Measurements from ENCODE around the gene LCP1. TPM values are rescaled to one million over a fixed set of nuclear protein-coding genes. Genes with fewer than 3 reads are reported as not detected.

LCP1 gene
- total RNA-seq, 4 donors from 2014 or later: 11.9 to 54.7 (median 16.6) TPM

GRCh38 chr13:46137627-46138317 is 44.2 kb downstream of the LCP1 start:
- TF ChIP-seq EP300 (IDR thresholded peaks at IDR 0.05) (no peak), POLR2A (IDR thresholded peaks at IDR 0.05; ENCODE audit: low read depth) (no peak), CTCF (IDR thresholded peaks at IDR 0.05) (no peak), POLR2AphosphoS5 (IDR thresholded peaks at IDR 0.05) (no peak)
- no peak for DNase-seq (ENCODE audit: extremely low spot score)
- Histone ChIP-seq H3K4me1 (no peaks in the 10 kb centered on the region), H3K36me3 (no peaks in the 10 kb centered on the region), H3K9me3 (no peaks in the 10 kb centered on the region), H3K4me3 (no peak overlapping the region), H3K27ac (replicated peaks in 1 of 4) (no peak overlapping the region), H3K27me3 (no peaks in the 10 kb centered on the region)
- intact Hi-C loops (cut with DNase I): no loop called here
- 80% methylated on average over 2 of the region's 2 CpGs for WGBS

- no peak for DNase-seq (ENCODE audit: extremely low spot score)
- Histone ChIP-seq H3K36me3 (no peaks in the 10 kb centered on the region), H3K4me3 (no peak overlapping the region), H3K9me3 (no peaks in the 10 kb centered on the region), H3K27ac (replicated peaks in 1 of 4) (no peak overlapping the region), H3K27me3 (no peaks in the 10 kb centered on the region), H3K4me1 (no peaks in the 10 kb centered on the region)
- intact Hi-C loops (cut with DNase I): no loop called here
- TF ChIP-seq CTCF (IDR thresholded peaks at IDR 0.05) (no peak), POLR2AphosphoS5 (IDR thresholded peaks at IDR 0.05) (no peak), EP300 (IDR thresholded peaks at IDR 0.05) (no peak), POLR2A (IDR thresholded peaks at IDR 0.05; ENCODE audit: low read depth) (no peak)
- WGBS: 78% methylated on average over 4 of the region's 4 CpGs
Observed at GRCh38 chr13:46136688-46137087, 45.3 kb downstream of the LCP1 start.

GRCh38 chr13:46134961-46135522 is 46.9 kb downstream of the LCP1 start:
- Histone ChIP-seq H3K36me3 (no peaks in the 10 kb centered on the region), H3K4me1 (no peaks in the 10 kb centered on the region), H3K27ac (replicated peaks in 1 of 4) (no peak overlapping the region), H3K9me3 (no peaks in the 10 kb centered on the region), H3K27me3 (peaks cover 0 to 5% (median 0%) of the 10 kb centered on the region in 4 donors), H3K4me3 (no peak overlapping the region)
- intact Hi-C loops (cut with DNase I): no loop called here
- no peak for DNase-seq (ENCODE audit: extremely low spot score)
- TF ChIP-seq POLR2A (IDR thresholded peaks at IDR 0.05; ENCODE audit: low read depth) (no peak), EP300 (IDR thresholded peaks at IDR 0.05) (no peak), POLR2AphosphoS5 (IDR thresholded peaks at IDR 0.05) (no peak), CTCF (IDR thresholded peaks at IDR 0.05) (no peak)
- WGBS: 59% methylated on average over 4 of the region's 4 CpGs

GRCh38 chr13:46134494-46134893 is 47.5 kb downstream of the LCP1 start:
- TF ChIP-seq EP300 (IDR thresholded peaks at IDR 0.05) (no peak), CTCF (IDR thresholded peaks at IDR 0.05) (no peak), POLR2A (IDR thresholded peaks at IDR 0.05; ENCODE audit: low read depth) (no peak), POLR2AphosphoS5 (IDR thresholded peaks at IDR 0.05) (no peak)
- H3K27ac ChIP-seq (replicated peaks in 1 of 4): no peak overlapping the region
- DNase-seq (ENCODE audit: extremely low spot score): no peak
- H3K27me3 ChIP-seq: peaks cover 0 to 7% (median 0%) of the 10 kb centered on the region in 4 donors
- no peaks in the 10 kb centered on the region for H3K36me3 ChIP-seq
- no peaks in the 10 kb centered on the region for H3K4me1 ChIP-seq
- intact Hi-C loops (cut with DNase I): no loop called here
- H3K9me3 ChIP-seq: no peaks in the 10 kb centered on the region
- 90% methylated on average over 2 of the region's 2 CpGs for WGBS
- no peak overlapping the region for H3K4me3 ChIP-seq

All from esophagus muscularis mucosa (tissue), 4 donors.